Renal pelvis (tissue), 4 donors: ENCODE results near the gene ENTPD7. TPM values are rescaled to one million over a fixed set of nuclear protein-coding genes. Genes with fewer than 3 reads are reported as not detected.
"Not testable (repeated sequence)": the region's sequence is repeated elsewhere in the genome, so short reads cannot be mapped to it uniquely, and the experiment has no call there.

Source experiments
- DNase-seq: peaks from one replicate; pipeline ENCODE4 v3.0.0-alpha.2; 2013
- polyA plus RNA-seq, 3 donors: library from polyadenylated mRNA; unstranded; fragments of 120-200 nt; gene quantifications; one replicate each; pipeline ENCODE4 v1.2.1, GENCODE V29; 2013; ENCODE audit not compliant: insufficient read length in 3 of 3

ENTPD7 gene
- polyA plus RNA-seq, 3 donors: 18.9 to 22.2 (median 20.9) TPM

DNA sequence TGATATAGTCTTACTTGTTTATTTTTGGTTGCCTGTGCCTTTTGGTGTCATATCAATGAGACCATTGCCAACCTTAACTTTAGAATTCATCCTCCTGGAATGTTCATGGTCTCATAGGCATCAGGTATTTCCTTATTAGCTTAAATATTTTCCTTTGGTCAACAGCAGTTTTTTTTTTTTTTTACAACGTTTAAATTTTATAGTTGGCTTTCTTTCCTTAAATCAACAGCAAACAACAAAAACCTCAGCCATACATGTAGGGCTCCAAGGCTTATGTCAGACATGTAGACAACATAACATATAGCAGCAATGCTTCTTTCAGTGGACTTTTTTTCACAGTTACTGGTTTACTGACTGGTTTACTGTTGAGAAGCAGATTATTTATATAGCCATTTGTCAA lies 22.7 kb downstream of the ENTPD7 start:
- no peak for DNase-seq

DNA sequence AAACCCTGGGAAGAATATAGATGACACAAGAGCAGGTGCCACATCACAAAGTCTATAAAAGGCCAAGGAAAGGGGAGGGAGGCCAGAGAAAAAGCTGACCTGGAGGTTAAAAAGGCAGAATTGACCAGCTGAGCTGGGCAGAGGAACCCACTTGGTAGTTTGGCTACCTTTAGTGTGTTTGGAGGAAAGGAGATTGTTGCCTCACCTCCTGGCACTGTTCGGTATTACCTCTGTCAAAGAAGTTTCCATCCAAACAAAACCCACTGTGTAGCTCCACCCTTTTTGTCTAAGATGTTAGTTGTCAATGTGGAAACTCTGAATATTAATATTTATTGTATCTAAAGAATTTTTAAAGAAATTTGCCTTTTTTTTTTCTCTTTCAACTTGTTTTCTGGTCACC lies 23.4 kb downstream of the ENTPD7 start:
- no peak for DNase-seq

DNA sequence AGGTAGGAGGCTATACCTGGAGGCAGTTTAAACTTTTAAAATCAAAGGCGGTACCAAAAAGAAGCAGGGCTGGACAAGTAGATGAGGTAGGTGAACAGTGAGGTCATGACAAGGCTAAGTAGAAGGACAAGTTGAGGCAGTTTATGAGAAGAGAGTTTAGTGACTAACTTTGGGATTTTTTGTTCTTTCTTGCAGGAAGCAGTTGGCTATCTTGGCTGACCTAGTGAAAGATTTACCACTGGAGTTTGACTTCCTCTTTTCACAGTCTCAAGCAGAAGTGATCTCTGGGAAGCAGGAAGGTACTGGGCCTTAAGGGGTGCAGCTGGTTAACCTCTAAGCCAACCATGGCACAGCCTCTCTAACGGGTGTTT lies 26.3 kb downstream of the ENTPD7 start:
- DNase-seq: no peak

DNA sequence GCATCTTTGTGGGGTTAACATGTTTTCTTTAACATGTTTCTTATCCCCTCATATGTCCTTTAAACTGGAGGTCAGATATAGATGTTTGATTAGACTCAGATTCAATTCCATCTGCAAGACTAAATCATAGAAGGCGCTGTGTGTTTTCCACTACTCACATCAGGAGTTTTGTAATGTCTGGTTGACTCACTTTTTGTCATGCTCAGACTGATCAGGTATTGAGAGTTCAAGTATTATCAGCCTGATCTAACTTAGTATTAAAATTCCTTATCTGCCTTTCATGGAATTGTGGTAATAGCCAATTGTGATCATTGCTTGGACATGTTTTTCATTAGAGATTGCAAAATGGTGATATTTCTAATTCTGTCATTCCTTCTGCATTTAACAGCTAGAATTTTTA lies 30.2 kb downstream of the ENTPD7 start:
- no peak for DNase-seq

DNA sequence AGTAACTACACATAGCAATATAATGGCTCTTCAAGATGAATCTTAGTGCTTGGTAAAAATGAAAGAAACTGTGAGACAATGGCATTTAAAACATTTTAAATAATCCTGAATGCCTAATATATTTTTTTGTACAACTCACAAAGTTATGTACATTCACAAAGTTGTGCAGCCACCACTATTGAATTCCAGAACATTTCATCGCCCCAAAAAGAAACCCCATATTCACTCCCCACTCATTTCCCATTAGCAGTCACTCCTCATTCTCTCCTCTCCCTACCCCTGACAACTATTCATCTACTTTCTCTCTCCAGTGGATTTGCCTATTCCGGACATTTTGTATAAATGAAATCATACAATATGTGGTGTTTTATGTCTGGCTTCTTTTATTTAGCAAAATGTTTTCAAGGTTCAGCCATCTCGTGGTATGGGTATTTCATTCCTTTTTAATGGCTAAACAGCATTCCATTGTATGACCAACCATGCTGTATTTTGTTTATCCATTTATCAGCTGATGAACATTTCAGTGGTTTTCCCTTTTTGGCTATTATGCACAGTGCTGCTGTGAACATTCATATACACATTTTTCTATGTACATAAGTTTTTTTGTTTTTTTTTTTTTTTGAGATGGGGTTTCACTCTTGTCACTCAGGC lies 34.7 kb downstream of the ENTPD7 start:
- DNase-seq: no peak

DNA sequence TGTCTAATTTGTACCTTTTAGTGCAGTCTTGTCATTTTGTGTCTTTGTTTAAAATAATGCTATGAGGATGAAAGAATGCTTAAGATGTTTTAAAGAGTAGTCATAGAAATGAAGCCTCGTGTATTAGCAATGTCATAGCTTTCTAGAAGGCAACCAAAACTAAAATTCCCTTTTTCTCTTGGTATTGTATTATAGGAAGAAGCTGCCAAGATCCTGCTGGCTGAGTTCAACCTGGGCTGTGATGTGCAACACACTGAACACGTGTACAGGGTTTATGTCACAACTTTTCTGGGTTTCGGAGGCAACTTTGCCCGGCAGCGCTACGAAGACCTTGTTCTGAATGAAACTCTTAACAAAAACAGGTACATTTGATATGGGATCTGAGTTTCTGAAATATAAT lies 36.5 kb downstream of the ENTPD7 start:
- DNase-seq: no peak

DNA sequence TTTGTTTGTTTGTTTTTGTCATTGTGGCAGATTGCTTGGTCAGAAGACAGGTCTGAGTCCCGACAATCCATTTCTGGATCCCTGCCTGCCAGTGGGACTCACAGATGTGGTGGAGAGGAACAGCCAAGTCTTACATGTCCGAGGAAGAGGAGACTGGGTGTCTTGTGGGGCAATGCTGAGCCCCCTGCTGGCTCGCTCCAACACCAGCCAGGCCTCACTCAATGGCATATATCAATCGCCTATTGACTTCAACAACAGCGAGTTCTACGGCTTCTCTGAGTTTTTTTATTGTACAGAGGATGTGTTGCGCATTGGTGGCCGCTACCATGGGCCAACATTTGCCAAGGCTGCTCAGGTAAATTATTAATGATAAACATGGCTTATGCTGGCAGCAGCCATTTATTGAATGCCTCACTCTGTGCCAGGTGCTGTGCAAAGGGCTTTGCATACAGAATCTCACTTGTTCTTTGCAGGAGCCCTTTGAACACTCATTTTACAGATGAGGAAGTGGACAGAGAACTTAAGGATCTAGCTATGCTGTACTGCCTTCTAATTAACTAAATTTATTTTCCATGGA lies 39.3 kb downstream of the ENTPD7 start:
- no peak for DNase-seq

DNA sequence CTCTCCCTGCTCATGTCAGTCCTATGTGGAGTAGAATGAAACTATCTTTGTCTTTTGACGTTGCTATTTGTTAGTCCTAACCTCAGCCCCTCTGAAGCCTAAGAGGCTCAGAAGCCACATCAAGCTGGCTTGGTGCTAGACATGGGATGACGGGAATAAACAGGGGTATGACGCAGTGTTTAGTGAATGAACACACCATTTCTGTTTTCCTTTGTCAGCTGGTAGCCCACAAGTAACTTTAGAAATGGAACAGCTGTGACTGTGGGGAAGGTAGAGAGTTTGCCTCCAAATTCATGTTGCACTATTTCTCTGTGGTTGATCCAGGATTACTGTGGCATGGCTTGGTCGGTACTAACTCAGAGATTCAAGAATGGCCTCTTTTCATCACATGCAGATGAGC lies 41.3 kb downstream of the ENTPD7 start:
- no peak for DNase-seq

DNA sequence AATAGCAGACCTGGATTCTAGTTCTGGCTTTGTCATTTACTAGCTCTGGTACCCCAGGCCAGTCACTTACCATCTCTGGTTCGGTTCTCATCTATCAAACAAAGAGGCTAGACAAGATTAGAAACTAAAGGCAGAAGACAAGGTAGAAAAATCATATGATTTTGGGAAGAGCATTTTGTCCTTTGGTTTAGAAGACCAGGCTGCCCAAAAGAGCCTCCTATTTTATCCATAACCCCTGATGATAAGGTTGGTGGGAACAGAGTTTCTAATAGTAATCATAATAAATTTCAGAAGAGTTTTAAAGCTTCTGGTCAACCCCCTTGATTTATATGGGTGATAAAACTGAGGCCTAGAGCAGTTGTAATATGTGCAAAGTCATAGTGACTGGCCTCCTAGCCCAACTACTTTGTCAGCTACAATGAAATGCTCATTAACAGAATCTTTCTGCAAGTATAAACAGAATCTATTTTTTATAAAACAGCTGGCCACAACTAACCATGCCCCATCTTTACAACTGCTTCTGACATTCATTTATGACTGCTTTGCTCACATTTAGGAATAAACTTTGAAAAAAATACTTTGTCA lies 49.2 kb downstream of the ENTPD7 start:
- peak; percentile 38 for DNase-seq

DNA sequence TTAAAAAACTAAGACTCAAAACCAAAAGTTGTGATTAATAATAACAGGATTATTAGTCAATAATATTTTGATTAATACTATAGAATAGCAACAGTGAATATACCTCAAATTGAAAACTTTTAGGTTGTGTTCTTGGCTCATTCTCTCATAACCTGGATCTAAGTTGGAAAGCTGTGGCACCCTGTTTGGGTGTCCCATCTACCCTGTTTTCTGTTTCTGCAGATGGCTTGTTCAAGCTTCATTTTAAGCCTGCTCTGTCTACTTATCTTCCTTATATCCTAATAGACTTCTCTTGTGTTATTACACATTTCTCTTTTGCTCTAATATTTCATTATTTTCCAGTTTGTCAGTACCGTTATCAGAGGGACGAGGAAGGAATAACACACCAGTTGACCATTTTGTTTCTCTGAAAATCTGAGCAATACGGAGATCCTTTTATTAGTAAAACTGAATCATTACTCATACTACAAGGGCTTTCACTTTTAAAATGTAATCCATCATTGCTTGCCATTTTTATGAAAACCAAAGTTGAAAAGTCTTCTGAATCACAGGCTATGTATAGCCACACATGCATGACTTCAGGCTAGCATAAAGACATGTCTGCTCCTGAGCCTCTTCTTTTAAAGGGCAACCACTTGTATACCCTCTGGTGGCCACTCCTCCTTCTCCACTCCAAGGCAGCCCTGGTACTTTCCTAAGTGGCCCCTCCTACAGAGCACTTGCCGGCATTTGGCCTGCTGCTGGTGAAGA lies 50.3 kb downstream of the ENTPD7 start:
- DNase-seq: no peak

DNA sequence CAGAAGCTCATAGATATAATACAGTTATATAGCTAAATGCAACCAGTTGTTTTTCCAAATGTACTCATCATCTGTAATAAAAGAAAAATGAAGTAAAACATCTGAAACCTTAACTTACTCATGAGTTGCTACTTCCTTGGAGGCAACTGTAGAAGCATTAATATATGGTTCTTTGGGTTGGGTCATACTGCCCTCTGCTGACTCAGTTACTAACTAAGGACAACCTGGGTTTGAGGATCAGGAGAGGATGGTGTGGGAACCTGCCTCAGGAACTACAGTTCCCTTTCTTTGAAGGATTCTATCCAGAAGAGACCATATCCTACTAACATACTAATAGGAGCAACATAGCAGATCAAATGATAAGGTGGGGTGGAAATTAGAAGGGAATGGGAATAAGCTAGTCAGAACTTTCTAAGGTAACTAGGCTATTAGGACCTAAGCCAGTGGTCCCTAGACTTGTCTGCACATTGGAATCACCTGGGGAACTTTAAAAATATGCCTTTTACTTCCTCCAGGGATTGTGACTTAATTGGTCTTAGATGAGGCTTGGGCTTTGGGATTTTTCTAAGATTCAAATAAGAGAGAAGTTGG lies 51.9 kb downstream of the ENTPD7 start:
- DNase-seq: peak; percentile 48

DNA sequence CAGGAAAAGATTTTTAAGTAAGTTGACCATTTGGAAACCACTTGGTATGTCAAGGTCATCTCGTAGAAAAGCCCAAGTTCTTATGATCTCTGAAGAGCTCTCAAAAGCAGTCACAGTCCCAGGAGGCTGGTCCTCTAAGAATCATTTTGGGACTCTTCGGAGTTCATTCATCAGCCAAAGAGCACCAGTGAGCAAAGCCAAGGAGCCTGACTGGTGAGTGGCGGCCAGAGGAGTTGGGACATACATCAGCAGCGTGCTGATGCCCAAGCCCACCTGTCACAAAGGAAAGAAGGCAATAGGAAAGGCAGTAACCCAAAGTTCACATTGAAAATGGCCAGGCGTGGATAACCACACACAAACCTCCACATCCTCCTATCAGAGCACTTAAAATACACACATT lies 55.1 kb downstream of the ENTPD7 start:
- DNase-seq: no peak

DNA sequence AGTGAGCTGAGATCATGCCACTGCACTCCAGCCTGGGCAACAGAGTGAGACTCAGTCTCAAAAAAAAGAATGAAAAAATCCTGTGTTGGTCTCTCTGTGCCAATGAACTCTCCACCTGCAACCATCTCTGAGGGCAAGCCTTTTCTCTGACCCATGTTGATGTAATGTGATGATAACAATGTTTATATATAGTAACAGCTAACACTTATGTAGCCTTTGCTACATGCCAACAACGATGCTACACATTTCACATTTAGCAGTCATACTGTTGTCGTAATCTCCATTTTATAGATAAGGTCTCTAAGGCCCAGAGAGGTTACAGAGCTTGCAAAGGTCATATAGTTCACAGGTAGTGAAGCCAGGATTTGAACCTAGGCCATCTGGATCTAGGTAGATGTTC lies 61.1 kb downstream of the ENTPD7 start:
- DNase-seq: no peak

DNA sequence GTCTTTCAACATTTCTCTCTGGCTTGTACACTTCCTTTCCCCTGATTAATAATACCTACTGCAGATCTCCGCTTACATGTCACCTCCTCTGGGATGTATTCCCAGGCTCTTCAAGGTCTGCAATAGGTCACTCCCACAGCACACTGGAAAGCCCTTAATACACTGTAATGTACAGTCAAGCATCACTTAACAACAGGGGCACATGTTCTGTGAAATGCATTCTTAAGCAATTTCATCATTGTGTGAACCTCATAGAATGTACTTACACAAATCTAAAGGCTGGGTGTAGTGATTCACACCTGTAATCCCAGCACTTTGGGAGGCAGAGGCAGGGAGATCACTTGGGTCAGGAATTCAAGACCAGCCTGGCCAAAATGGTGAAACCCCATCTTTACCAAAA lies 70.7 kb downstream of the ENTPD7 start:
- DNase-seq: no peak

DNA sequence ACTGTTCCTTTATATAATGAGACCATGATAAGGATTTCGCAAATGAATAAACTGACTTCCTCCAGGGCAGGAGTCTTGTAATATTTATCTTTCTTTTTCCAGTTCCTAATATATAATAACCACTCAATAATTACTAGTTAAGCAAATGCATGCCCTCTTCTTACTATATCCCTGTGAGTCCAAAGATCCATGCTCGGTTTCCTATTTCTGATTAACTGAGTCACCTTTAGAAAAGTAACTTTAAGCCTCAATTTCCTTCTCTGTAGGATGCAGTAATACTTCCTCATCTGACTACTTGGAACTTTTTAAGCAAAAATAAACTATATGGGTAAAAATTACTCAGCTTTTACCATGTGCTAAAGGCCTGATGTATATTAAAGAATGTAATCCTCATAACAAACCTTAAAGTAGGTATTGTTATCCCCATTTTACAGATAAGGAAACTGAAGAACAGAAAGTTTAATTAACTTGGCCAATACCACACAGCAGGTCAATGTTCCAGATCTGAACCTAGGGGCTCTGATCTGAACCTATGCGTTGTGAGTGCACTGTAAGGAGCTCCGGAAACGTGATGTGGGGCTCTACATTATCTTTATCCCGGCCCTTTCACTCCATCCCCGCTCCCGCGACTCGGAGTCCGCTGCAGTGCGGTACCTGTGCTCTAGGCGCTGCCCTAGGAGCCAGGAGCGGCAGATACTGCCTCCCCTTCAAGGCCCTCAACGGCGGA lies 72.2 kb downstream of the ENTPD7 start:
- DNase-seq: no peak

DNA sequence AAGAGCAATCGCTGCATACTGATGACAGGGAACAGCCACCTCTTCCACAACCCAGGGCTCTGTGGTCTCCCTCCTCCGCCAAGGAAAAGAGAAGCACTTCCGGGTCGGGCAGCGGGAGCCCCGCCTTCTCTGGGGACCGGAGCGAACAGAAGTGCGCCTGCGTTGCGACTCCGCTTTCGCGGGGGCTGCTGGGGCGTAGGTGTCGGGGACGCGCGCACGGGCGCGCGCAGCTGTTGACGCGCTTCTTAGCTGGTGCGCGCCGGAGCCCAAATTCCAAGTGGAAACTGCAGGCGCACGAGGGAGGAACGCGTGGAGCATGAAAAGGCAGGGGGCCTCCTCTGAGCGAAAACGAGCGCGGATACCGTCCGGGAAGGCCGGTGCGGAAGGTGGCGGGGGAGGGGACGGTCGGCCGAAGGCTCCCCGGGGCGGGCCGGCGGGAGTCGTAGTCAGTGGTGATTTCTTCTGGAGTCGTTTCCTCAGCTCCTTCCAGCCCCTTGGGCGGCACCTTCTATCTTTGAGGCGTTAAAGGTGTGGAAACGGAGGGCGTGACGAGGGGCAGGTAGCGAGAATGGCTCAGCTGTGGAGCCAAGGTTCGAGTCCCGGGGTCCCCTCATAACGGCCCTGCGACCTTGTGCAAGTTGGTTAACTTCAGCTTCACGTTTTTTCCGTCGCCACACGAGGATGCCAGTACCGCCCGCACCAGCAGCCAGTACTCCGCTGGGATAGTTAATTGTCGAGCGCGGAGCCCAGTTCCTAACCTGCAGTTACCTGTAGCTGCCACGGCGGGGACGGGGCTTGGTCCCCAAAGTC lies 72.9 kb downstream of the ENTPD7 start, which contains the start of the genes COX15 and CUTC:
Gene COX15 (minus strand): TSS at position 95 of the 810 bp plus-strand sequence. CDS start 78 bp downstream, at position 17.
Gene CUTC (plus strand): TSS at position 202 of the 810 bp plus-strand sequence. CDS start 115 bp downstream, at position 317.
- peak; percentile 97 for DNase-seq

DNA sequence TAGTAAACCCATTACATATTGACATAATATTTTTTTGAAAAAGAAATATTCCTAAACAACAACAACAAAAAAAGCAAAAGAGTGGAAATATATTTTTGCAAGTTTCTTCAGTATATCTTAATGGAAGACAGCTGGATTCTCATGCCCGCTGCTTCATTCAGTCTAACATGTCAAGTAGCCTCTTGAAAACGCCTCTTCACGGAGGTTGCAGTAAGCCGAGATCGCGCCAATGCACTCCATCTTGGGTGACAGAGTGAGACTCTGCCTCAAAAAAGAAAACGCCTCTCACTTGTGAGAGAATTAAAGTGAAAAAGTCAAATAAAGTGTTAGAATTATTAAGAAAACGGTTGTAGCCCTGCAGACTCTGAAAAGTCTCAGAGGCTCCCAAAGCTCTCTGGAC lies 74.1 kb downstream of the ENTPD7 start:
- DNase-seq: no peak

DNA sequence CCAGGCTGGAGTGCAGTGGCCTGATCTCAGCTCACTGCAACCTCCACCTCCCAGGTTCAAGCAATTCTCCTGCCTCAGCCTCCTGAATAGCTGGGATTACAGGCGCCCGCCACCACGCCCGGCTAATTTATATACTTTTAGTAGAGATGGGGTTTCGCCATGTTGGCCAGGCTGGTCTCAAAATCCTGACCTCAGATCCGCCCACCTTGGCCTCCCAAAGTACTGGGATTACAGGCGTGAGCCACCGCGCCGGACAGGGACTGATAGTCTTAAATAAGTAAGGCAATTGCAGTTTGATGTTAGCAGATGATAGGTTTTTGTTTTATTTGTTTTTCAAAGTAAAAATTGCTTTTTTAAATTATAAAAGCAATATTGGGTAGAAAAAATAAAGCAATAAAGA lies 74.8 kb downstream of the ENTPD7 start:
- DNase-seq: not testable (repeated sequence)

DNA sequence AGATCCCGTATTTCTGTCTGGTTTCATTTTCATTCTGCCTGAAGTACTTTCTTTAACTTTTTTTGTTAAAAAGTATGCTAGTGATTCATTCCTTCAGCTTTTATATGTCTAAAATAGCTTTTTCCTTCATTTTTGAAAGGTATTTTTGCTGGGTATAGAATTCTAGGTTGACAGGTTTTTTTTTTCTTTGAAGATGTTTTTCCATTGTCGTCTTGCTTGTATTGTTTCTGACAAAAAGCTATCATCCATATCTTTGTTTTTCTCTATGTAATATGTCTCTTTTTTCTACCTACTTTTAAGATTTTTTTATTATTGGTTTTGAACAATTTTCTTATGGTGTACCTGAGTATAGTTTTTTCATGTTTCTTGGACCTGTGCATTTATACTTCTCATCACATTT lies 81.0 kb downstream of the ENTPD7 start:
- DNase-seq: no peak

DNA sequence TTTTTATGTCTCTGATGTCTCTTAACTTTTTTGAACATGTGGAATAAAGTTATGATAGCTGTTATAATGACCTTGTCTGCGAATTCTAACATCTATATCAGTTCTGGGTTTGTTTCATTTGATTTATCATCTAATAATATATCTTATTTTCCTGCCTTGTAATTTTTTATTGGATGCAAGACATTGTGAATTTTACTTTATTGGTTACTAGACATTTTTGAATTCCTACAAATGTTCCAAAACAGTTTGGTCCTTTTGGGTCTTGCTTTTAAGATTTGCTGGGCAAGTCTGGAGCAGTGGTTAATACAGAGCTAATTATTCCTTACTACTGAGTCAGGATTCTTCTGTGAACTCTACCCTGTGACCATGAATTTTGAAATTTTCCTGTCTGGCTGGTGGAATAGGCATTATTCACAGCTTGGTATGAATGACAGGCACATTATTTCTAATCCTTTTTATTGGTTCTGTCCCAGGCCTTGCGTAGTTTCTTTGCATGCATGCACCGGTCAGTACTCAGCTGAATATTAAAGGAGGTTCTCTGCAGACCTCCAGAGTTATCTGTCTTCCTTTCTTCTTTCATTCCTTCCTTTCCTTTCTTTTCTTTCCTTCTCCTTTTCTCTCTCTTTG lies 81.7 kb downstream of the ENTPD7 start:
- no peak for DNase-seq
